Neural progenitor cell (in vitro differentiated cells): ENCODE measurements around the gene SNTG2. TPM values are rescaled to one million over a fixed set of nuclear protein-coding genes. Genes with fewer than 3 reads are reported as not detected.
"Not testable (repeated sequence)": the region's sequence is repeated elsewhere in the genome, so short reads cannot be mapped to it uniquely, and the experiment has no call there.

Experiments
- DNase-seq: peaks from one replicate; pipeline ENCODE4 v3.0.0-alpha.2; 2016; ENCODE audit warnings: low spot score
- H2AFZ ChIP-seq: fragments of 200-600 bp; sonication (generic); replicated peaks from 2 replicates; pipeline ENCODE4 v1.6.1; 2016; ENCODE audit warnings: antibody characterized with exemption
- H3F3A ChIP-seq: fragments of 200-600 bp; sonication (generic); 2 replicates; pipeline ENCODE4 v1.6.1; 2016; ENCODE audit warnings: antibody characterized with exemption, low read depth
- H3K27ac ChIP-seq: fragments of 200-600 bp; sonication (generic); 2 replicates; pipeline ENCODE4 v1.5.1; 2016; ENCODE audit warnings: mild to moderate bottlenecking
- H3K27me3 ChIP-seq: fragments of 200-600 bp; sonication (generic); 2 replicates; pipeline ENCODE4 v1.6.1; 2016; ENCODE audit warnings: mild to moderate bottlenecking, moderate library complexity
- H3K36me3 ChIP-seq: fragments of 200-600 bp; sonication (generic); 2 replicates; pipeline ENCODE4 v1.5.1; 2016
- H3K4me1 ChIP-seq: fragments of 200-600 bp; sonication (generic); 2 replicates; pipeline ENCODE4 v1.6.1; 2016; ENCODE audit warnings: mixed run types
- H3K4me2 ChIP-seq: fragments of 200-600 bp; sonication (generic); 2 replicates; pipeline ENCODE4 v1.6.1; 2016
- H3K4me3 ChIP-seq: fragments of 200-600 bp; sonication (generic); 2 replicates; pipeline ENCODE4 v1.5.1; 2016
- H3K79me2 ChIP-seq: fragments of 200-600 bp; sonication (generic); 2 replicates; pipeline ENCODE4 v1.6.1; 2016; ENCODE audit warnings: low read depth
- H3K9ac ChIP-seq: fragments of 200-600 bp; sonication (generic); 2 replicates; pipeline ENCODE4 v1.6.1; 2016
- H3K9me3 ChIP-seq: fragments of 200-600 bp; sonication (generic); 2 replicates; pipeline ENCODE4 v1.5.1; 2016; ENCODE audit warnings: low read depth
- H4K20me1 ChIP-seq: fragments of 200-600 bp; sonication (generic); 2 replicates; pipeline ENCODE4 v1.6.1; 2016; ENCODE audit warnings: low read depth
- H3K27ac Mint-ChIP-seq: 3 replicates; pipeline ENCODE4 v1.8.0; 2021; ENCODE audit warnings: mixed read lengths
- H3K27me3 Mint-ChIP-seq: 2 replicates; pipeline ENCODE4 v1.8.0; 2022; ENCODE audit warnings: low read depth, mild to moderate bottlenecking, inconsistent platforms, moderate library complexity, mixed read lengths; ENCODE audit not compliant: insufficient read depth
- H3K36me3 Mint-ChIP-seq: 3 replicates; pipeline ENCODE4 v1.8.0; 2021; ENCODE audit warnings: mixed read lengths
- H3K4me1 Mint-ChIP-seq: 3 replicates; pipeline ENCODE4 v1.8.0; 2021; ENCODE audit warnings: mixed read lengths
- H3K4me3 Mint-ChIP-seq: 3 replicates; pipeline ENCODE4 v1.8.0; 2021; ENCODE audit warnings: mild to moderate bottlenecking, moderate library complexity, mixed read lengths
- H3K9me3 Mint-ChIP-seq: 3 replicates; pipeline ENCODE4 v1.8.0; 2020; ENCODE audit warnings: mixed read lengths
- CTCF ChIP-seq: fragments of 200-600 bp; sonication (generic); IDR thresholded peaks from 2 replicates; pipeline ENCODE4 v1.5.1; 2017; ENCODE audit warnings: antibody characterized with exemption, mild to moderate bottlenecking
- EZH2 ChIP-seq: fragments of 200-600 bp; sonication (generic); IDR thresholded peaks from 2 replicates; pipeline ENCODE4 v1.6.1; 2017; ENCODE audit warnings: antibody characterized with exemption, mild to moderate bottlenecking, moderate library complexity
- EZH2phosphoT487 ChIP-seq: fragments of 200-600 bp; sonication (generic); IDR thresholded peaks from 2 replicates; pipeline ENCODE4 v1.6.1; 2017; ENCODE audit warnings: antibody characterized with exemption
- total RNA-seq: library from RNA; depleted of rRNA; stranded (reverse); fragments of >200 nt; gene quantifications from 2 replicates; pipeline ENCODE4 v1.2.3, GENCODE V29; 2015; ENCODE audit warnings: low replicate concordance

The SNTG2 gene
- total RNA-seq, 1 donor from 2014 or later = 1.1 TPM

- H4K20me1 ChIP-seq = no peaks in the 10 kb centered on the region
These were observed 463.5 kb downstream of the SNTG2 start for GRCh38 chr2:1414121-1414520.

GRCh38 chr2:1414901-1415300 lies 464.3 kb downstream of the SNTG2 start:
- not testable (repeated sequence) for H3K36me3 Mint-ChIP-seq, H3K4me2 ChIP-seq, H3K4me3 Mint-ChIP-seq, H3K27ac ChIP-seq, H3K27me3 ChIP-seq, H3K27me3 Mint-ChIP-seq, H3K9me3 ChIP-seq, H3K9me3 Mint-ChIP-seq, H3K9ac ChIP-seq, H3K36me3 ChIP-seq, H3K27ac Mint-ChIP-seq, H2AFZ ChIP-seq, H3F3A ChIP-seq, H4K20me1 ChIP-seq, DNase-seq, H3K79me2 ChIP-seq, H3K4me3 ChIP-seq
- peaks cover 40% of the 10 kb centered on the region for H3K4me1 Mint-ChIP-seq
- peaks cover 17% of the 10 kb centered on the region for H3K4me1 ChIP-seq

More at GRCh38 chr2:1414121-1414520, 463.5 kb downstream of the SNTG2 start:
- H3K27ac Mint-ChIP-seq = peak overlapping the region; percentile 70
- H3K4me1 Mint-ChIP-seq = peaks cover 34% of the 10 kb centered on the region
- H3K4me3 Mint-ChIP-seq = no peak overlapping the region
- H3K9me3 Mint-ChIP-seq = peaks cover 4% of the 10 kb centered on the region
- H3K27me3 ChIP-seq = no peaks in the 10 kb centered on the region
- no peak overlapping the region for H3K27ac ChIP-seq
- H3K36me3 ChIP-seq = no peaks in the 10 kb centered on the region
- H3K4me3 ChIP-seq = no peak overlapping the region
- H3K4me1 ChIP-seq = peaks cover 9% of the 10 kb centered on the region
- no peaks in the 10 kb centered on the region for H3K36me3 Mint-ChIP-seq
- no peaks in the 10 kb centered on the region for H3F3A ChIP-seq
- no peak for TF ChIP-seq CTCF
- TF ChIP-seq EZH2 = no peak
- TF ChIP-seq EZH2phosphoT487 = no peak
- H2AFZ ChIP-seq = no peak overlapping the region
- DNase-seq = no peak
- no peak overlapping the region for H3K4me2 ChIP-seq
- no peaks in the 10 kb centered on the region for H3K79me2 ChIP-seq
- H3K9me3 ChIP-seq = no peaks in the 10 kb centered on the region
- no peak overlapping the region for H3K9ac ChIP-seq
- H3K27me3 Mint-ChIP-seq = peaks cover 6% of the 10 kb centered on the region

GRCh38 chr2:1415501-1415900 lies 464.9 kb downstream of the SNTG2 start:
- DNase-seq = no peak
- Histone ChIP-seq H3K4me3 (no peak overlapping the region), H2AFZ (no peak overlapping the region), H3K4me1 (peaks cover 17% of the 10 kb centered on the region), H3K36me3 (no peaks in the 10 kb centered on the region), H3K9ac (no peak overlapping the region), H3K9me3 (no peaks in the 10 kb centered on the region), H3K27me3 (no peaks in the 10 kb centered on the region), H3F3A (no peaks in the 10 kb centered on the region), H3K4me2 (no peak overlapping the region), H3K79me2 (no peaks in the 10 kb centered on the region), H4K20me1 (no peaks in the 10 kb centered on the region), H3K27ac (no peak overlapping the region)
- peaks cover 4% of the 10 kb centered on the region for H3K9me3 Mint-ChIP-seq
- H3K4me3 Mint-ChIP-seq = no peak overlapping the region
- H3K27me3 Mint-ChIP-seq = peaks cover 6% of the 10 kb centered on the region
- no peaks in the 10 kb centered on the region for H3K36me3 Mint-ChIP-seq
- H3K27ac Mint-ChIP-seq = peak overlapping the region; percentile 72
- no peak for TF ChIP-seq EZH2
- TF ChIP-seq EZH2phosphoT487 = no peak
- TF ChIP-seq CTCF = no peak
- H3K4me1 Mint-ChIP-seq = peaks cover 40% of the 10 kb centered on the region
